OCI-LY3 (cell line): ENCODE measurements around the gene LRRC10.

Experiments used
- EZH2phosphoT487 ChIP-seq: fragments of 200-600 bp; shearing (Covaris generic); IDR thresholded peaks from 2 replicates; pipeline ENCODE4 v1.6.1; 2018; ENCODE audit warnings: antibody characterized with exemption, mixed run types, low read depth
- TF ChIP-seq, protein P1 (sequence below): fragments of 200-600, 300-600 bp; sonication (generic); IDR thresholded peaks from 2 replicates; pipeline ENCODE4 v1.5.1; 2014; ENCODE audit warnings: antibody characterized with exemption, low read length, low read depth

DNA sequence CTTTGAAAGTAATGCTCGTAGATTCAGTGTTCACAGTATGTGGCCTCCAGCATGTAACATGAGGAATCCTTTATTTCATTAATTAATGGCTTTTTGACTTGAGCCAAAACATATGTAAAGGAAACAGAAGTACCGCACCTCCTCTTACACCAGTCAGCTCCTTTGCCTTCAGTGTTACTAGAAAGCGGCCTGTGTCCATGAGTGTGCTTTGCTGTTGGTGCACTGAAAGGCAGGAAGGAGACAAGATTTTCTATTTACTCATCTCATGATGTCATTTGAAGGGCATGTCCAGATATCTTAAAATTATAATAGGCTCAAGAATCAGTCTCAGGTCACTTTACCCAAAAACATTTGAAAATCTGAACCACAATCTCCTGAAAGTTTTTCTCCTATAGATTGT lies 35.4 kb downstream of the LRRC10 start:
- TF ChIP-seq, protein P1, sequence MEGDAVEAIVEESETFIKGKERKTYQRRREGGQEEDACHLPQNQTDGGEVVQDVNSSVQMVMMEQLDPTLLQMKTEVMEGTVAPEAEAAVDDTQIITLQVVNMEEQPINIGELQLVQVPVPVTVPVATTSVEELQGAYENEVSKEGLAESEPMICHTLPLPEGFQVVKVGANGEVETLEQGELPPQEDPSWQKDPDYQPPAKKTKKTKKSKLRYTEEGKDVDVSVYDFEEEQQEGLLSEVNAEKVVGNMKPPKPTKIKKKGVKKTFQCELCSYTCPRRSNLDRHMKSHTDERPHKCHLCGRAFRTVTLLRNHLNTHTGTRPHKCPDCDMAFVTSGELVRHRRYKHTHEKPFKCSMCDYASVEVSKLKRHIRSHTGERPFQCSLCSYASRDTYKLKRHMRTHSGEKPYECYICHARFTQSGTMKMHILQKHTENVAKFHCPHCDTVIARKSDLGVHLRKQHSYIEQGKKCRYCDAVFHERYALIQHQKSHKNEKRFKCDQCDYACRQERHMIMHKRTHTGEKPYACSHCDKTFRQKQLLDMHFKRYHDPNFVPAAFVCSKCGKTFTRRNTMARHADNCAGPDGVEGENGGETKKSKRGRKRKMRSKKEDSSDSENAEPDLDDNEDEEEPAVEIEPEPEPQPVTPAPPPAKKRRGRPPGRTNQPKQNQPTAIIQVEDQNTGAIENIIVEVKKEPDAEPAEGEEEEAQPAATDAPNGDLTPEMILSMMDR = no peak
- TF ChIP-seq EZH2phosphoT487 = no peak
